HG02884 (cell line): Measurements from ENCODE around the gene COG5.

Experiments used
- ATAC-seq: cut with Tn5 transposase; IDR thresholded peaks from one replicate; pipeline ENCODE4 v1.9.1; 2021; ENCODE audit warnings: mild to moderate bottlenecking, moderate library complexity; ENCODE audit not compliant: unreplicated experiment

The COG5 gene

DNA sequence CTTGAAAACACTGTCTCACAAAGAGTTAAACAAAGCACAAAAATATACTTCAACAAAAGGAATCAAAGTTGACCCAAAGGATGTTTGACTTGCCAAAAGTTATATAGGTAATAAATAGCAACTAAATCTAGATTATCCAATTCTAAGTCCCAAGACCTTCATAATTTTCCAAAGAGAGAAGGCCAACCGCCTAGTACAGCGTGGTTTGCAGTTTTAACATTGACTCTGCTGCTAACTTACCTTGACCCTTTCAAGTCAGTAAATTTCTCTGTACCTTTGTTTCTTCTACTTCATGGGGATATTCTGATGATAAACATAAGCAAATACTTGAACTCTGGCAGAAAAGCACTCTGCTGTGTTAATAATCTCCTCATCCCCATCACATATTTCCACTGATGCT lies 95.7 kb downstream of the COG5 start:
- ATAC-seq, result no peak

DNA sequence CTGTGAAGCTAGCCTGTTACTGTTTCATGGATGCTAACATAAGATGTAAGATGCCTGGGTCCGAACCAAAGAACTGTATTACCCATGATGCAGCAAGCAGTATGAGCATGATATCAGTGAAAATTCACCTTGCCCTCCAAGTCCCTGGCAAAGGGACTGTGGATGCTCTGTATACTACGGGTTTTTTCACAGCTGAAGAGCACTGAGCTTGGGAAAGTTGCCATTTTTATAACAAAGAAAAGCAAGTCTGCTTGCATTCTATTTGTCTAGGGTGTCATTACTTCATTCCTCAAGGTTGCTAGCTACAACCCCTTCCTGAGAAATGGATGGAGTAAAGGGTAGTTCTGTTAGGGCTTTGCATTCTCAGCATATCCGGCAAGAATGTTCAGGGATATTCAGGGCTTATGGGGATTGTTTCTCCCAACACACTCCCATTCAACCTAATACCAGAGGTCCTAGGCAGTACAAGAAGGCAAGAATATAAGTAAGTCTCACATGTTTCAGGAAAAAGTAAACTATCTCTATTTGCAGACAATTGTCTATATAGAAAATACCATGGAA lies 99.0 kb downstream of the COG5 start:
- no peak for ATAC-seq

GRCh38 chr7:107463139-107464078 lies 100.3 kb downstream of the COG5 start:
- no peak for ATAC-seq

DNA sequence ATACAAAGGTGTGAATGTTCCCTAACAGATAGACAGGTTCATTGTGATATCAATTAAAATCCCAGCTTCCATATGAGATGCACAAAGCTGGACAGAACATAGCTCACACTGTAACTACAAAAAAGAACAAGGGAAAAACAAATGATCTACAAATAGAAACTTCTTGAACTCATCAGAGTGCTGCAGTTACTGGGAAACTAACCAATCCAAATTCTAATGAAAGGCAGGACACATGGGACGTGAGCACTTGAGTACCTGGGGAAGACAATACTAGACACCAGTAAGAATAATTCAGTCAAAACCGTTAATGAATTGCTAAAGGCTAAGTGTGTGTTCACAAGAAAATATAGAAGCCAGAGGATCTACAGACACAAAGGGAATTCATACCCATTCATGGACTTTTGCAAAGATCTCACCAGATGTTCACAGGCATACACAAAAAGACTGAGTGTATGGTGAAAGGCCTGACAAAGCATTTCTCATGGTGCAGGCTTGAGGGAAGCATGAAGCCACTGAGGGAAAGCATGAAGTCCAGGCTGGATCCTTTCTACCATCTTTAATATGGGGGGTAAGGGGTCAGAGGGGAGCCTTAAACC lies 101.7 kb downstream of the COG5 start:
- no peak for ATAC-seq

DNA sequence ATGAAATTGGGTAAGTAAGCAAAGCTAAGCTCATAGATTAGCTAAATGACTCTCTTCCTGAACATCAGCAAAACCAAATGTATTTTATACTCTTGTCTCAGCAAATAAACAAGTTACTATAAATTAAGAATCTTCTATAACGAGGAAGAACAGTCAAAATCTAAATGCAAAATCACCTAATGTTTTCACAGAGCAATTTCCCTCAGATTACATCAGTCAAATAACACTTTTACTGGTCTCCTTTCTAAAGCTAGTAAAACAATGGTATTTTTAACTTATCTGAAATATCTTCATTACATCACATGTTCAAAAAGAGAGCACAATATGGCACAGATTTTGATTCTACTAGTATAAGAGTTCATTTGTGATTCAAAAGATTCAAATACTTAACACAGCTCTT lies 110.3 kb downstream of the COG5 start:
- no peak for ATAC-seq

DNA sequence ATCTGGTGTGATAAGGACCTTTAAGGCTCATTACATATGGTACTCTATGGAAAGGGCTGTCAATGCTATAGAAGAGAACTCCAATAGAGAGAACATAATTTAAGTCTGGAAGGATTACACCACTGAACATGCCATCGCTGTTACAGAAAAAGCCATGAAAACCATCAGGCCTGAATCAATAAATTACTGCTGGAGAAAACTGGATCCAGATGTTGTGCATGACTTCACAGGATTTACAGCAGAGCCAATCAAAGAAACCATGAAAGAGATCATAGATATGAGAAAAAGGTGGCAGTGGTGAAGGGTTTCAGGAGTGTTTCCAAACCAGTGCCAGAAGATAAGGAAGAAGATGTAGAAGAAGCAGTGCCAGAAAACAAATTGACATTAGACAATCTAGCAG lies 112.8 kb downstream of the COG5 start:
- ATAC-seq, result no peak

DNA sequence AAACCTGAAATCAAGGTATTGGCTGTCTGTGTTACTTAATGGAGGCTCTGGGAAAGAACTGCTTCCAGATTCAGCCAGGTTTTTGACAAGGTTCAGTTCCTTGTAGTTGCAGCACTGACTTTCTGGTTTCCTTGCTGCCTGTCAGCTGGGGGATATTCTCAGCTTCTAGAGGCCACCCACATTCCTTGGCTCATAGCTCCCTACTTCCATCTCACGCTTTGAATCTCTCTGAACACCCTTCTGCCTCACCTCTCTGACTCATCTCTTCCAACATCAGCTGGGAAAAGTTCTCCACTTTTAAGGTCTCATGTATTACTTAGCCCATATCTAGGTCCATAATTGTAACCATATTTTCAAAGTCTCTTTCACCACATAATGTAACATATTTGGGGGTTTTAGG lies 116.7 kb downstream of the COG5 start:
- no peak for ATAC-seq

DNA sequence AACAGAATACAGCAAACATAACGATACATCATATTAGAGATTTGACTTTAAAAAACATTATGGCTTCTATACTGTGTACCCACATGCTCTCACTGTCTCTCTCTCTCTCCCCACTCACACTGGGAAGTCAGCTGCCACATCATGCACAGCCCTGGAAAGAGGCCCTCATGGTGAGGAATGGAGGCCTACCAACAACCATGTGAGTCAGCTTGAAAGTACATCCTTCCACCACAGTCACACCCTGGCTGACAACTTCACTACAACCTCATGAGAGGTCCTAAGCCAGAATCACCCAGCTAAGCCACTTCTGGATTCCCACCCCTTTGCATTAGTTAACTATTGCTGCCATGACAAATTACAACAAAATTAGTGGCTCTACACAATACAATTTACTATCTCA lies 117.2 kb downstream of the COG5 start:
- ATAC-seq, result no peak

DNA sequence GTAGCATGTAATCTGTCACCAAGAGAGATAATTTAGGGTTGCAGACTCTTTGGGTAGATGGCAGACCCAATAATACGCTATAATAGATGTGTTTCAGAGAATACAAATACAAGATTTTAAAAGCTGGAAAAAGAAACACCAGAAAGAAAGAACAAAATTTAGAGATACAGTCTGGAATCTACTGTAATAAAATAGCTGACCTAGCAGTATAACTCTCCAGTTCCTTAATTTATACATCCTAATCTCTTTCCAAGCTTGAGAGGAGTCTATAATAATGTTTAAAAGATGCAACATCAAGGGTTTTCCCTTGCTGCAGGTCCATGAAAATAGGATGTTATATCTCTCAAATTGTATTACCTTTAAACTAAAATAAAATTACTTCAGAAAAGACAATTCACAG lies 121.0 kb downstream of the COG5 start:
- no peak for ATAC-seq

GRCh38 chr7:107441581-107442422 lies 121.9 kb downstream of the COG5 start:
- ATAC-seq, result no peak

GRCh38 chr7:107439025-107439424 lies 124.7 kb downstream of the COG5 start:
- no peak for ATAC-seq

DNA sequence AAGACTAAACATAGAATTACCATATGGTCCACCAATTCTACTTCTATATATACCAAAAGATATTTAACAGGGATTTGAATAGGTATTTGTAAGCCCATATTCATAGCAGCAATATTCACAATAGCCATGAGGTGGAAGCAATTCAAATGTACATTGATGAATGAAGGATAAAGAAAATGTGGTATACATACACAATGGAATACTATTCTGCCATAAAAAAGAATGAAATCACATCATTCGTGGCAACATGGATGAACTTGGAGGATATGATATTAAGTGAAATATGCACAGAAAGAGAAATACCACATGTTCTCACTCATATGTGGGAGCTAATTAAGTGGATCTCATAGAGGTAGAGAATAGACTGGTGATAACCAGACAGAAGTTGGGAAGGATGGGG lies 128.0 kb downstream of the COG5 start:
- ATAC-seq, result no peak

- ATAC-seq, result no peak
These were observed 131.5 kb downstream of the COG5 start for GRCh38 chr7:107432261-107432660.

- no peak for ATAC-seq
These were observed 133.7 kb downstream of the COG5 start for GRCh38 chr7:107430057-107430456.

GRCh38 chr7:107428642-107429041 lies 135.1 kb downstream of the COG5 start:
- ATAC-seq, result no peak

DNA sequence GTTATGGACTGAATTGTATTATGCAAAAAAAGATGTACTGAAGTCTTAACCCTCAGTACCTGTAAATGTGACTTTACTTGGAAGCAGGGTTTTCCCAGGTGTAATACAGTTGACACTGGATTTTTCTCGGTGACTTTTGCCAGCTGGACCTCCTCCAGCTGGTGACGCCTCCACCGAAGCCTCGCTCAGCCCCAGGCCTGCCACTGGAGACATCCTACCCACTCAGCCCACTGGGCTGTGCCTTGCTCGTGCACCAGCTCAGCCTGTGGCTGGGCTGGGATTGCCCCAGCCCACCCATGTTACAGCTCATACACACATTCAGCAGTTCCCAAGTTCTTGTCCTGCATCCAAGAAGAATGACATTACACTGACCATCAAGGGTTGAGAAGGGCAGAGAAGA lies 136.3 kb downstream of the COG5 start:
- ATAC-seq, result no peak

- no peak for ATAC-seq
These were observed 149.5 kb downstream of the COG5 start for GRCh38 chr7:107414198-107414597.

DNA sequence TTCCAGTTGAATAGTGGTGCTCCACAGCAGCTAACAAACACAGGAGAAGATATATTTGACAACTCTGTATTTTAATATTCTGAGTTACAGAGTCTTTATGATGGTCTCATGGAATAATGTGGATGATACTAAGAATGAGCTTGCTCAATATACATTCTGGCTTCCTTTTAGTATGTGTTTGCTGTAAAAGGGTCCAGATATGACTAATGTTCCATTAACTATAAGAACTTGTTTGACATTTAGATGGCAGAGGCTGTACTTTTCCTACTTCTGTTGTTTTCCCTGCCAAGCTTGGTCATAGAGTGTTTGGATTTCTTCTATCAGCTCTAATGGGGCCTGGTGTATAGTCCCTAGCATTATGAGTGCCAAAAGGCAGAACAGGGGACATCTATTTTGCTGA lies 155.4 kb downstream of the COG5 start:
- no peak for ATAC-seq

DNA sequence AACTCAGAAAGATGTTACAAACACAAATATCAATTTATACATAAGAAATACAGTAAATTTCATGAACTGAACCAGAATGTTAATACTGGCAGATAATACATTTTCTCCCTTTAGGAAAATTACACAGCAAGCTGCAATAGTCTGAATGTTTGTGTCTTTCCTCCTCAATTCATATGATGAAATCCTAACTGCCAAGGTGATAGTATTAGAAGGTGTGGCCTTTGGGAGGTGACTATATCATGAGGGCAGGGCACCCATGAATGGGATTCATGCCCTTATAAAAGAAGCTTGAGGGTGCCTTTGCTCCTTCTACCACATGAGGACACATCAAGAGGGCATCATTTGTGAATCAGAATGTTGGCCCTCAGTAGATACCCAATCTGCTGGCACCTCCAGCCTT lies 158.2 kb downstream of the COG5 start:
- ATAC-seq, result no peak

DNA sequence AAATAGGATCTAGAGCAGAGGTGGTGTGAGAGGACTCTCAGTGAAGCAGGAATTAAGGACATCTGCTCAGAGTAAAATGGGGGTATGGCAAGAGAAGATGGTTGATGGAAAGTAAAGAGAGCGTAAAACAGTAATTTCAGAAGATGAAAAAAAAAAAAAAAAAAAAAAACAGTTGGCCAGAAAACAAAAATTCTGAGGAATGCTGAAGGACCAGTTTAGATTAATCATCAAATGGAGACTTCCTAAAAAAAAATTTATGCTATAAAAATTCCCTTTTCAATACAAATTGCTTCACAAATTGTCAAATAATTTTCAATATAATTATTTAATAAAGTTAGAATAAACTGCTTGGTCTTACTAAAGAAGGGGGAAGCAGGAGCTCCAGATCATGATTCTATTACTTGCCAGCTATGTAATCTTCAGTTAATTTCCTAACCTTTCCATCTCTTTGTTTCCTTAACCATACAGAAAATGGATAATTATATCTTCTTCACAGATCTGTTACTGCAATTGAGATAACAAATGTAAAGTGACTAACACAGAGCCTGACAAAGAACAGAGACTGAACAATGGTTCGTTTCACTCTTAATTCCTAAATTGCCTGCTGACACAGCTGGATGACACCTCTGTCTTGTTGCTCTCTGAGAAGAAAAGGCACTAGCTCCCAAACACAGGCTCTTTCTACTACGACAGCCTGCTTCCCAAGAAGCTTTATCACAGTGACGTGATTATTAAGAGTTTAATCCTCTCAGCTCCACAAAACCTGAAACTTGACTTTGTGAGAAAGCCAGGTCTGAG lies 158.8 kb downstream of the COG5 start:
- no peak for ATAC-seq
